Endothelial cell (in vitro differentiated cells): ENCODE results near the gene TECPR2. TPM values are rescaled to one million over a fixed set of nuclear protein-coding genes. Genes with fewer than 3 reads are reported as not detected.
"Not testable (repeated sequence)": the region's sequence is repeated elsewhere in the genome, so short reads cannot be mapped to it uniquely, and the experiment has no call there.

ENCODE experiments used
- DNase-seq: peaks from one replicate; pipeline ENCODE4 v3.0.0; 2021; ENCODE audit warnings: low spot score
- H3K27ac Mint-ChIP-seq: one replicate; pipeline ENCODE4 v1.8.0; 2021; ENCODE audit warnings: mixed read lengths, inconsistent platforms; ENCODE audit not compliant: unreplicated experiment
- H3K27me3 Mint-ChIP-seq: one replicate; pipeline ENCODE4 v1.8.0; 2021; ENCODE audit warnings: mild to moderate bottlenecking, moderate library complexity, mixed read lengths, inconsistent platforms; ENCODE audit not compliant: unreplicated experiment
- H3K36me3 Mint-ChIP-seq: one replicate; pipeline ENCODE4 v1.8.0; 2021; ENCODE audit warnings: mild to moderate bottlenecking, low read depth, mixed read lengths, inconsistent platforms; ENCODE audit not compliant: unreplicated experiment
- H3K4me1 Mint-ChIP-seq: one replicate; pipeline ENCODE4 v1.8.0; 2021; ENCODE audit warnings: mild to moderate bottlenecking, mixed read lengths, inconsistent platforms; ENCODE audit not compliant: unreplicated experiment
- H3K4me3 Mint-ChIP-seq: one replicate; pipeline ENCODE4 v1.8.0; 2021; ENCODE audit warnings: mild to moderate bottlenecking, mixed read lengths, inconsistent platforms; ENCODE audit not compliant: unreplicated experiment
- H3K9me3 Mint-ChIP-seq: one replicate; pipeline ENCODE4 v1.8.0; 2021; ENCODE audit warnings: mixed read lengths, inconsistent platforms; ENCODE audit not compliant: unreplicated experiment
- microRNA-seq: library from miRNA; unstranded; fragments of <30 nt; microRNA quantifications from one replicate; pipeline ENCODE4, GENCODE V29; 2020; ENCODE audit not compliant: unreplicated experiment
- total RNA-seq: library from RNA; stranded (reverse); fragmentation: NEBNext Ultra II Directional; extraction: Animal tissue kit (Norgen Biotek cat#: 25700); gene quantifications from one replicate; pipeline ENCODE4 v1.2.1, GENCODE V29; 2021; ENCODE audit not compliant: unreplicated experiment
- TF ChIP-seq, protein P1 (sequence below): fragments of 200-600 bp; sonication (generic); IDR thresholded peaks from one replicate; pipeline ENCODE4 v1.5.0; 2021; ENCODE audit warnings: antibody characterized with exemption; ENCODE audit not compliant: unreplicated experiment

The TECPR2 gene
- total RNA-seq, 1 donor from 2014 or later = 28.9 TPM

DNA sequence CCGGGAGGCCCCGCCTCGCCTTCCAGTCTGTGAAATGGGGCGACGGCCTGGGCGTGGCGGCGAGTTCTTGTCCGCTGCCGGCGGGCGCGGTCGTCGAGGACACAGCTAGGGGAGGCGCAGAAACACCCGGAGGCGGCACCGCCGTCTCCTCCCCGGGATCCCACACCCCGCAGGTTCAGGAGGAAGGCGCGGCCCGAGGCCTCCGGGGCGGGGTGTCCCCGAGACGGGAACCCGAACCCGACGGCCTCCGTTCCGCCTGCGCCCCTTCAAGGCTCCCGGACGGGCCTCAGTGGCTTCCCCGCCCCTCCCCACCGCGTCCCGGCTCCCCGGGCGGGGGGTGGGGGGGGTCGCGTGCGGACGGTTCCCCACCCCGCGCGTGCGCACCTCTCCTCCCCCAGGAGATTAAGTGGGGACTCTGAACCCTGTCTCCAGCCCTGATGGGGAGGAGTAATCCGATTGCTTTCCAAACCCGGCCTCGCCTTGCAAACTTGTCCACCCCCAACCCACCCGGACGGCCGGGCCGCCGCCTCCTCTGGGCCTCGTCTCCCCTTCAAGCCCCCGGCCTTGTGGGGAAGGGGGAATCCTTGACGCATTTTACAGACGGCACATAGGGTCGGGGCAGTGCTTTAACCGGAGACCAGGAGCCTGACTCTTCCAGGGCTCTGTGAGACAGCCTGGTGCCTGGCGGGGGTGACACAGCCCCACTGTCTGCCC lies 182.2 kb downstream of the TECPR2 start:
- no peaks in the 10 kb centered on the region for H3K9me3 Mint-ChIP-seq
- no peak for DNase-seq
- TF ChIP-seq, protein P1, sequence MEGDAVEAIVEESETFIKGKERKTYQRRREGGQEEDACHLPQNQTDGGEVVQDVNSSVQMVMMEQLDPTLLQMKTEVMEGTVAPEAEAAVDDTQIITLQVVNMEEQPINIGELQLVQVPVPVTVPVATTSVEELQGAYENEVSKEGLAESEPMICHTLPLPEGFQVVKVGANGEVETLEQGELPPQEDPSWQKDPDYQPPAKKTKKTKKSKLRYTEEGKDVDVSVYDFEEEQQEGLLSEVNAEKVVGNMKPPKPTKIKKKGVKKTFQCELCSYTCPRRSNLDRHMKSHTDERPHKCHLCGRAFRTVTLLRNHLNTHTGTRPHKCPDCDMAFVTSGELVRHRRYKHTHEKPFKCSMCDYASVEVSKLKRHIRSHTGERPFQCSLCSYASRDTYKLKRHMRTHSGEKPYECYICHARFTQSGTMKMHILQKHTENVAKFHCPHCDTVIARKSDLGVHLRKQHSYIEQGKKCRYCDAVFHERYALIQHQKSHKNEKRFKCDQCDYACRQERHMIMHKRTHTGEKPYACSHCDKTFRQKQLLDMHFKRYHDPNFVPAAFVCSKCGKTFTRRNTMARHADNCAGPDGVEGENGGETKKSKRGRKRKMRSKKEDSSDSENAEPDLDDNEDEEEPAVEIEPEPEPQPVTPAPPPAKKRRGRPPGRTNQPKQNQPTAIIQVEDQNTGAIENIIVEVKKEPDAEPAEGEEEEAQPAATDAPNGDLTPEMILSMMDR = no peak
- peaks cover 7% of the 10 kb centered on the region for H3K4me1 Mint-ChIP-seq
- no peak overlapping the region for H3K27ac Mint-ChIP-seq
- no peaks in the 10 kb centered on the region for H3K36me3 Mint-ChIP-seq
- no peak overlapping the region for H3K4me3 Mint-ChIP-seq
- H3K27me3 Mint-ChIP-seq = peaks cover 16% of the 10 kb centered on the region

GRCh38 chr14:102545461-102546265 lies 182.9 kb downstream of the TECPR2 start:
- Mint-ChIP-seq H3K27me3 (peaks cover 16% of the 10 kb centered on the region), H3K4me1 (peaks cover 7% of the 10 kb centered on the region), H3K4me3 (no peak overlapping the region), H3K36me3 (no peaks in the 10 kb centered on the region), H3K27ac (no peak overlapping the region), H3K9me3 (no peaks in the 10 kb centered on the region)
- TF ChIP-seq, protein P1 = no peak
- peak; percentile 30 for DNase-seq

DNA sequence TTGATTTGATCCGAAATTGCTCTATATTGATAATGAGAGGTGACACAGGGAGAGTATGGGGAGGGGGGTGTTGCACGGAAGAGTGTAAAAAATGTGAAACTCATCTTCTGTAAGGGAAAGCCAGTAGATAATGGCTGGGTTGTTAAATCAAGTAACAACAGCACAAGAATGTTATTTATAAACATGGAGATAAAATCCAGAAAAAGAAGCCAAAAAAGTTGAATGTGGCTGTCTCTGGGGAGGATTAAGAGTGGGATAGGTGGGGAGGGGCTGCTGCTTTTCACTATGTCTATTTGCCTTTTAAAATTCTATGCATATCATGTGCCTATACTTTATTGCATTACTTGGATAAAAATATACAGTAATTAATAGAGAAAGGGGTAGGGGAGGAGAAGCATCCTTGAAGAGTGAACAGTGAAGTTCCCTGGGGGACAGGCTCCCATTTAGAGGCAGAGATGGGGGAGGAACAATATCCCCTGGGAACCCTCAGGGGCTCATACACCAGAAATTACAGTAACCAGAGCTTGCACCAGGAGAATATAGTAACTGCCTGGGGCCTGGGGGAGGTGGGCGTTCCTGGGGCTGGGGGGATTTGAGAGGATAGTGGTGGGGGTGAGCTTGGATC lies 186.0 kb downstream of the TECPR2 start:
- Mint-ChIP-seq H3K27me3 (peaks cover 16% of the 10 kb centered on the region), H3K9me3 (no peaks in the 10 kb centered on the region), H3K36me3 (no peaks in the 10 kb centered on the region), H3K27ac (no peak overlapping the region), H3K4me3 (no peak overlapping the region), H3K4me1 (peaks cover 7% of the 10 kb centered on the region)
- DNase-seq = no peak
- TF ChIP-seq, protein P1 = no peak

GRCh38 chr14:102550927-102551401 lies 188.2 kb downstream of the TECPR2 start:
- H3K27me3 Mint-ChIP-seq = peaks cover 10% of the 10 kb centered on the region
- not testable (repeated sequence) for H3K4me3 Mint-ChIP-seq, DNase-seq, H3K36me3 Mint-ChIP-seq, H3K27ac Mint-ChIP-seq, H3K9me3 Mint-ChIP-seq, H3K4me1 Mint-ChIP-seq

Small RNAs within 50 kb of the gene (microRNA-seq; reads per million reads assigned to microRNA genes)
- not detected for gene MIR4309

Other genes with a start within 250 kb of the TECPR2 start
- gene WDR20, start 223.0 kb upstream of the TECPR2 start, total RNA-seq = 28.5 TPM
- gene MOK, start 57.8 kb upstream of the TECPR2 start, total RNA-seq = 5.8 TPM
- 18.5 TPM for gene ZNF839, start 43.2 kb upstream of the TECPR2 start, total RNA-seq
- gene CINP, start 51 bp upstream of the TECPR2 start, total RNA-seq = 26.1 TPM
- gene ANKRD9, start 146.8 kb downstream of the TECPR2 start, total RNA-seq = 9.4 TPM
- 51.6 TPM for gene RCOR1, start 229.7 kb downstream of the TECPR2 start, total RNA-seq